ENCODE measurements around the gene CREB3L1.

CREB3L1 gene

GRCh38 chr11:46339816-46340215, 62.4 kb downstream of the CREB3L1 start:
- FAIRE-seq (no peak), DNase-seq (ENCODE audit: insufficient read length, low spot score) (no peak)
- no peak for TF ChIP-seq CTCF (IDR thresholded peaks at IDR 0.05; ENCODE audit: insufficient read depth, missing control alignments)

GRCh38 chr11:46341454-46341853, 64.0 kb downstream of the CREB3L1 start:
- no peak for DNase-seq (ENCODE audit: insufficient read length, low spot score)
- no peak for TF ChIP-seq CTCF (IDR thresholded peaks at IDR 0.05; ENCODE audit: insufficient read depth, missing control alignments)
- FAIRE-seq, result no peak

- DNase-seq (ENCODE audit: insufficient read length, low spot score), result no peak
- FAIRE-seq, result no peak
- TF ChIP-seq CTCF (IDR thresholded peaks at IDR 0.05; ENCODE audit: insufficient read depth, missing control alignments), result no peak
Observed at GRCh38 chr11:46342239-46342638, 64.8 kb downstream of the CREB3L1 start.

GRCh38 chr11:46343520-46343919, 66.1 kb downstream of the CREB3L1 start:
- FAIRE-seq, result no peak
- TF ChIP-seq CTCF (IDR thresholded peaks at IDR 0.05; ENCODE audit: insufficient read depth, missing control alignments), result no peak
- DNase-seq (ENCODE audit: insufficient read length, low spot score), result no peak

GRCh38 chr11:46345131-46345597, 67.7 kb downstream of the CREB3L1 start:
- TF ChIP-seq CTCF (IDR thresholded peaks at IDR 0.05; ENCODE audit: insufficient read depth, missing control alignments), result no peak
- DNase-seq (ENCODE audit: insufficient read length, low spot score) (no peak), FAIRE-seq (no peak)

GRCh38 chr11:46345881-46346484, 68.5 kb downstream of the CREB3L1 start:
- no peak for DNase-seq (ENCODE audit: insufficient read length, low spot score)
- TF ChIP-seq CTCF (IDR thresholded peaks at IDR 0.05; ENCODE audit: insufficient read depth, missing control alignments), result no peak
- FAIRE-seq, result no peak

GRCh38 chr11:46346886-46347636, 69.6 kb downstream of the CREB3L1 start, which contains the start of gene DGKZ:
Gene DGKZ (plus strand): TSS chr11:46347463. CDS start chr11:46347660, 197 bp downstream.
- no peak for FAIRE-seq
- peak; percentile 76 for DNase-seq (ENCODE audit: insufficient read length, low spot score)
- TF ChIP-seq CTCF (IDR thresholded peaks at IDR 0.05; ENCODE audit: insufficient read depth, missing control alignments), result peak; percentile 64
